Measurements from ENCODE around the gene CCNK.

CCNK gene

GRCh38 chr14:99538733-99539132, 57.5 kb downstream of the CCNK start:
- DNase-seq, result no peak

GRCh38 chr14:99539491-99539890, 58.3 kb downstream of the CCNK start:
- no peak for DNase-seq

GRCh38 chr14:99540196-99541032, 59.2 kb downstream of the CCNK start:
- no peak for DNase-seq

GRCh38 chr14:99541211-99541610, 60.0 kb downstream of the CCNK start:
- DNase-seq, result no peak

GRCh38 chr14:99541677-99542470, 60.7 kb downstream of the CCNK start:
- no peak for DNase-seq

GRCh38 chr14:99542566-99542965, 61.4 kb downstream of the CCNK start:
- no peak for DNase-seq

GRCh38 chr14:99543370-99543769, 62.2 kb downstream of the CCNK start:
- DNase-seq, result no peak

GRCh38 chr14:99543985-99544384, 62.8 kb downstream of the CCNK start:
- DNase-seq, result no peak

GRCh38 chr14:99544991-99545390, 63.8 kb downstream of the CCNK start:
- no peak for DNase-seq

- DNase-seq, result no peak
Measured at GRCh38 chr14:99545586-99545985, 64.4 kb downstream of the CCNK start.

- DNase-seq, result no peak
Measured at GRCh38 chr14:99546234-99546879, 65.1 kb downstream of the CCNK start.

GRCh38 chr14:99548255-99548654, 67.0 kb downstream of the CCNK start:
- no peak for DNase-seq

GRCh38 chr14:99548871-99549515, 67.8 kb downstream of the CCNK start:
- no peak for DNase-seq

- no peak for DNase-seq
Measured at GRCh38 chr14:99549684-99550083, 68.5 kb downstream of the CCNK start.

GRCh38 chr14:99550387-99550992, 69.3 kb downstream of the CCNK start:
- no peak for DNase-seq

- DNase-seq, result no peak
Measured at GRCh38 chr14:99551034-99551922, 70.1 kb downstream of the CCNK start.

GRCh38 chr14:99552021-99552553, 70.9 kb downstream of the CCNK start:
- DNase-seq, result no peak

- no peak for DNase-seq
Measured at GRCh38 chr14:99552572-99553216, 71.5 kb downstream of the CCNK start.

- DNase-seq, result no peak
Measured at GRCh38 chr14:99554184-99554583, 73.0 kb downstream of the CCNK start.

- no peak for DNase-seq
Measured at GRCh38 chr14:99554757-99555531, 73.7 kb downstream of the CCNK start.
